Mesenchymal stem cell (in vitro differentiated cells and primary cell): ENCODE data around the gene FXR2.

Experiments used
- DNase-seq: peaks from one replicate; pipeline ENCODE4 v3.0.0-alpha.2; 2013
- H2AFZ ChIP-seq: one replicate; pipeline ENCODE4 v1.6.1; 2013; ENCODE audit warnings: low read depth, mild to moderate bottlenecking, control low read depth, inconsistent platforms, low read length, moderate library complexity
- H2AK5ac ChIP-seq: 2 replicates; pipeline ENCODE4 v1.6.1; 2013; ENCODE audit warnings: low read length, moderate library complexity, mild to moderate bottlenecking, inconsistent platforms; ENCODE audit not compliant: severe bottlenecking
- H2BK120ac ChIP-seq: one replicate; pipeline ENCODE4 v1.6.1; 2013; ENCODE audit warnings: low read depth, mild to moderate bottlenecking, inconsistent platforms, low read length, moderate library complexity
- H2BK12ac ChIP-seq, 2 experiments: one replicate each; pipeline ENCODE4 v1.6.1; 2013; ENCODE audit warnings: inconsistent platforms in 2 of 2, low read length in 2 of 2, mild to moderate bottlenecking in 2 of 2, moderate library complexity in 2 of 2, control low read depth in 1 of 2
- H2BK15ac ChIP-seq: one replicate; pipeline ENCODE4 v1.6.1; 2013; ENCODE audit warnings: mild to moderate bottlenecking, low read depth, inconsistent platforms; ENCODE audit not compliant: poor library complexity, severe bottlenecking
- H2BK5ac ChIP-seq: 2 replicates; pipeline ENCODE4 v1.6.1; 2013; ENCODE audit warnings: low read depth, mild to moderate bottlenecking, low read length, control low read depth, inconsistent platforms; ENCODE audit not compliant: poor library complexity, severe bottlenecking
- H3K14ac ChIP-seq, 2 experiments: one replicate each; pipeline ENCODE4 v1.6.1; 2013; ENCODE audit warnings: inconsistent platforms in 2 of 2, low read length in 2 of 2, control low read depth in 1 of 2, mild to moderate bottlenecking in 1 of 2, moderate library complexity in 1 of 2
- H3K18ac ChIP-seq, 2 experiments: one replicate each; pipeline ENCODE4 v1.6.1; 2013; ENCODE audit warnings: inconsistent platforms in 2 of 2, low read length in 2 of 2, control low read depth in 1 of 2, low read depth in 1 of 2, mild to moderate bottlenecking in 1 of 2
- H3K23ac ChIP-seq, 2 experiments: one replicate each; pipeline ENCODE4 v1.6.1; 2013; ENCODE audit warnings: inconsistent platforms in 2 of 2, low read length in 2 of 2, mild to moderate bottlenecking in 2 of 2, moderate library complexity in 2 of 2, control low read depth in 1 of 2
- H3K27ac ChIP-seq: 2 replicates; pipeline ENCODE4 v1.5.1; 2013; ENCODE audit warnings: mild to moderate bottlenecking, moderate library complexity, low read length, control low read depth, inconsistent platforms; ENCODE audit not compliant: poor library complexity, severe bottlenecking
- H3K27me3 ChIP-seq, 2 experiments: 2 replicates each; pipeline versions ENCODE4 v1.6.1 to v1.7.0; 2013; ENCODE audit warnings: low read length in 2 of 2, mild to moderate bottlenecking in 2 of 2, moderate library complexity in 2 of 2, control low read depth in 1 of 2, inconsistent platforms in 1 of 2; ENCODE audit not compliant: control insufficient read depth in 1 of 2, insufficient read depth in 1 of 2
- H3K36me3 ChIP-seq, 2 experiments: 2 replicates each; pipeline versions ENCODE4 v1.6.1 to v1.7.0; 2013; ENCODE audit warnings: low read length in 2 of 2, control low read depth in 1 of 2, inconsistent platforms in 1 of 2, low read depth in 1 of 2, mild to moderate bottlenecking in 1 of 2; ENCODE audit not compliant: insufficient read depth in 2 of 2, control insufficient read depth in 1 of 2
- H3K4ac ChIP-seq, 2 experiments: one replicate each; pipeline ENCODE4 v1.6.1; 2013; ENCODE audit warnings: inconsistent platforms in 2 of 2, low read length in 2 of 2, mild to moderate bottlenecking in 2 of 2, moderate library complexity in 2 of 2, control low read depth in 1 of 2, low read depth in 1 of 2
- H3K4me1 ChIP-seq: 2 replicates; pipeline ENCODE4 v1.6.1; 2013; ENCODE audit warnings: low read depth, low read length, control low read depth; ENCODE audit not compliant: control insufficient read depth, insufficient read depth
- H3K4me2 ChIP-seq: 2 replicates; pipeline ENCODE4 v1.6.1; 2013; ENCODE audit warnings: low read length, mild to moderate bottlenecking, inconsistent platforms; ENCODE audit not compliant: poor library complexity, severe bottlenecking
- H3K4me3 ChIP-seq, 2 experiments: 2 replicates each; pipeline versions ENCODE4 v1.5.1 to v1.7.0; 2013; ENCODE audit warnings: low read length in 2 of 2, mild to moderate bottlenecking in 2 of 2, control low read depth in 1 of 2, low read depth in 1 of 2; ENCODE audit not compliant: insufficient read depth in 1 of 2
- H3K79me1 ChIP-seq: replicated peaks from 2 replicates; pipeline ENCODE4 v1.6.1; 2013; ENCODE audit warnings: mild to moderate bottlenecking, control low read depth, low read length, inconsistent platforms; ENCODE audit not compliant: poor library complexity, severe bottlenecking
- H3K9ac ChIP-seq: 2 replicates; pipeline ENCODE4 v1.7.0; 2013; ENCODE audit warnings: mild to moderate bottlenecking, low read length, moderate library complexity
- H3K9me3 ChIP-seq: 2 replicates; pipeline ENCODE4 v1.7.0; 2013; ENCODE audit warnings: mild to moderate bottlenecking, low read length; ENCODE audit not compliant: control insufficient read depth
- H4K8ac ChIP-seq: one replicate; pipeline ENCODE4 v1.6.1; 2013; ENCODE audit warnings: inconsistent platforms, mild to moderate bottlenecking, low read length, moderate library complexity
- H4K91ac ChIP-seq: one replicate; pipeline ENCODE4 v1.6.1; 2013; ENCODE audit warnings: mild to moderate bottlenecking, low read length, inconsistent platforms
- WGBS: methylation state at CpG from one replicate; pipeline ENCODE4 v1.1.7; 2013; ENCODE audit warnings: mixed read lengths; 5-methylcytosine and 5-hydroxymethylcytosine counted together

FXR2 gene

GRCh38 chr17:7613769-7614424, 800 bp downstream of the FXR2 start:
- Histone ChIP-seq H2AFZ (peak overlapping the region; percentile 77), H2BK5ac (peak overlapping the region; percentile 66), H3K27ac (peak overlapping the region; percentile 79), H3K4ac (peak overlapping the region in 1 of 2 experiments; percentile 97), H3K36me3 (peaks cover 0 to 24% of the 10 kb centered on the region in 2 experiments), H3K18ac (peak overlapping the region; percentile 66 to 78), H3K4me3 (peak overlapping the region; percentile 95 to 96), H3K79me1 (peaks cover 2% of the 10 kb centered on the region), H4K8ac (peak overlapping the region; percentile 57), H2BK12ac (no peak overlapping the region), H3K27me3 (no peaks in the 10 kb centered on the region), H3K23ac (peak overlapping the region; percentile 34 to 80), H3K9ac (peak overlapping the region; percentile 95), H2BK15ac (no peak overlapping the region), H3K4me1 (peaks cover 3% of the 10 kb centered on the region), H3K4me2 (peak overlapping the region; percentile 70), H3K14ac (peak overlapping the region in 1 of 2 experiments; percentile 91), H3K9me3 (no peaks in the 10 kb centered on the region), H4K91ac (peak overlapping the region; percentile 56), H2AK5ac (no peak overlapping the region), H2BK120ac (peak overlapping the region; percentile 83)
- WGBS: 11% methylated on average over 20 of the region's 20 CpGs
- peak; percentile 63 for DNase-seq

- no peak overlapping the region for H2BK12ac ChIP-seq
- no peak overlapping the region for H4K8ac ChIP-seq
- H2BK5ac ChIP-seq: no peak overlapping the region
- H3K18ac ChIP-seq: no peak overlapping the region
- no peak overlapping the region for H3K4ac ChIP-seq
- no peak overlapping the region for H4K91ac ChIP-seq
- H3K4me1 ChIP-seq: peaks cover 4% of the 10 kb centered on the region
- H3K36me3 ChIP-seq: peaks cover 3 to 29% of the 10 kb centered on the region in 2 experiments
- H2BK15ac ChIP-seq: no peak overlapping the region
- 93% methylated on average over 1 of the region's 1 CpG for WGBS
- H3K9ac ChIP-seq: peak overlapping the region; percentile 37
- H3K9me3 ChIP-seq: no peaks in the 10 kb centered on the region
- H2AFZ ChIP-seq: no peak overlapping the region
- peaks cover 2% of the 10 kb centered on the region for H3K79me1 ChIP-seq
- H3K14ac ChIP-seq: no peak overlapping the region
- no peak overlapping the region for H3K23ac ChIP-seq
- peak overlapping the region in 1 of 2 experiments; percentile 28 for H3K4me3 ChIP-seq
- H3K27ac ChIP-seq: no peak overlapping the region
- H3K27me3 ChIP-seq: no peaks in the 10 kb centered on the region
- H2BK120ac ChIP-seq: no peak overlapping the region
- H2AK5ac ChIP-seq: no peak overlapping the region
- DNase-seq: no peak
- peak overlapping the region; percentile 58 for H3K4me2 ChIP-seq
Measured at GRCh38 chr17:7612294-7612640, 2.4 kb downstream of the FXR2 start.

DNA sequence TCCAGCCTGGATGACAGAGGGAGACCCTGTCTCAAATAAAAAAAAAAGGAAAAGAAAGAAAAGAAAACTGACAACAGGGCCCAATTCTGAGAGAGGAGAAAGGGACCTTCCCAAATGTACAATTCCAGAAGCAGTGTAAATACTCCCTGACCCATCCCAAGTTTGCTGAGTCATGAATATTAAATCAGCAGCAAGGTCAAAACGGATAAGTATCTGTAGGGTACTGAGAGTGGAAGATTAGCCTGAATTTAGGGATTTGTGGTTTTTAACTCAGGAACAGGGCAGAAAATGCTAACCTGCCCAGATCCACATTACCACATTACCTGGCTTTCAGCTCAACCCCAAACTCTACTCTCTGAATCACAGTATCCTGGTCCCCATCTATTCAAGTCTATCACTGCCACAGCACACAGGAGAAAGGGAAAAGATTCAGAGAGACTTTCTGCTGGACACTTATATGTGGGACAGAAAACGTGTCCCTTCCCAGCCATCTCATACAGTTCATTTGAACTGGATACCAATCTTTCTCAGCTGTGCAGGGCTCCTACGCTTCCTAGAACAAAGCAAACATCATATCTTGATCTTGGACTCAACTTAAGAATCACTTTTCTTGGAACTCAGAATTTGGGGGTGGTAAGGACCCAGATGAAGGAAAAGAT, 2.9 kb downstream of the FXR2 start:
- peaks cover 4% of the 10 kb centered on the region for H3K4me1 ChIP-seq
- no peak overlapping the region for H3K18ac ChIP-seq
- H2AFZ ChIP-seq: no peak overlapping the region
- H2AK5ac ChIP-seq: peak overlapping the region; percentile 35
- H3K4ac ChIP-seq: no peak overlapping the region
- no peak overlapping the region for H2BK120ac ChIP-seq
- no peak overlapping the region for H2BK12ac ChIP-seq
- H3K23ac ChIP-seq: no peak overlapping the region
- no peak overlapping the region for H3K27ac ChIP-seq
- H3K4me2 ChIP-seq: peak overlapping the region; percentile 58
- H3K36me3 ChIP-seq: peaks cover 3 to 29% of the 10 kb centered on the region in 2 experiments
- no peaks in the 10 kb centered on the region for H3K27me3 ChIP-seq
- peaks cover 2% of the 10 kb centered on the region for H3K79me1 ChIP-seq
- peak overlapping the region in 1 of 2 experiments; percentile 28 for H3K4me3 ChIP-seq
- peak overlapping the region; percentile 37 for H3K9ac ChIP-seq
- no peak overlapping the region for H2BK15ac ChIP-seq
- WGBS: 67% methylated on average over 1 of the region's 3 CpGs
- H3K9me3 ChIP-seq: no peaks in the 10 kb centered on the region
- H3K14ac ChIP-seq: no peak overlapping the region
- H4K91ac ChIP-seq: no peak overlapping the region
- no peak for DNase-seq
- H4K8ac ChIP-seq: no peak overlapping the region
- no peak overlapping the region for H2BK5ac ChIP-seq

- Histone ChIP-seq H3K79me1 (peaks cover 6% of the 10 kb centered on the region), H3K4me2 (no peak overlapping the region), H3K36me3 (peaks cover 3 to 37% of the 10 kb centered on the region in 2 experiments), H3K4me3 (no peak overlapping the region), H2BK5ac (no peak overlapping the region), H2BK15ac (no peak overlapping the region), H4K8ac (no peak overlapping the region), H3K4ac (no peak overlapping the region), H2AK5ac (no peak overlapping the region), H4K91ac (no peak overlapping the region), H2AFZ (no peak overlapping the region), H3K9me3 (no peaks in the 10 kb centered on the region), H3K9ac (no peak overlapping the region), H3K27me3 (no peaks in the 10 kb centered on the region), H2BK120ac (no peak overlapping the region), H3K27ac (no peak overlapping the region), H2BK12ac (no peak overlapping the region), H3K18ac (no peak overlapping the region), H3K23ac (no peak overlapping the region), H3K4me1 (peaks cover 3% of the 10 kb centered on the region), H3K14ac (no peak overlapping the region)
- 100% methylated on average over 2 of the region's 2 CpGs for WGBS
- DNase-seq: no peak
Measured at GRCh38 chr17:7610641-7611040, 4.1 kb downstream of the FXR2 start.
